Stimulated activated CD4-positive, alpha-beta T cell treated with anti-CD3 and anti-CD28 coated beads, Interleukin-2, amount 100 ng/mL, for 4 hours (primary cell): ENCODE data around the gene C1orf174.

ENCODE experiments used
- DNase-seq: peaks from one replicate; pipeline ENCODE4 v3.0.0-alpha.2; 2020; ENCODE audit warnings: low read depth

C1orf174 gene

GRCh38 chr1:3900150-3900968 is at the start of gene C1orf174:
TSS of gene C1orf174 (minus strand) at chr1:3900272. CDS start at chr1:3900186, 86 bp downstream.
- DNase-seq, result peak; percentile 94

GRCh38 chr1:3948344-3948743 is 48.3 kb upstream of the C1orf174 start:
- no peak for DNase-seq

GRCh38 chr1:3945916-3946840 is 46.1 kb upstream of the C1orf174 start:
- DNase-seq, result no peak

- DNase-seq, result no peak
Observed at GRCh38 chr1:3945222-3945621, 45.1 kb upstream of the C1orf174 start.

GRCh38 chr1:3944578-3945125 is 44.6 kb upstream of the C1orf174 start:
- no peak for DNase-seq

GRCh38 chr1:3943806-3944577 is 43.9 kb upstream of the C1orf174 start:
- DNase-seq, result no peak

- DNase-seq, result no peak
Observed at GRCh38 chr1:3943123-3943431, 43.0 kb upstream of the C1orf174 start.

- DNase-seq, result no peak
Observed at GRCh38 chr1:3942416-3943122, 42.5 kb upstream of the C1orf174 start.

GRCh38 chr1:3940754-3941345 is 40.8 kb upstream of the C1orf174 start:
- DNase-seq, result no peak

GRCh38 chr1:3940081-3940753 is 40.1 kb upstream of the C1orf174 start:
- no peak for DNase-seq

- DNase-seq, result no peak
Observed at GRCh38 chr1:3939242-3940080, 39.4 kb upstream of the C1orf174 start.

GRCh38 chr1:3932156-3932919 is 32.3 kb upstream of the C1orf174 start:
- DNase-seq, result no peak

GRCh38 chr1:3931007-3931912 is 31.2 kb upstream of the C1orf174 start:
- no peak for DNase-seq

GRCh38 chr1:3930301-3931006 is 30.4 kb upstream of the C1orf174 start:
- no peak for DNase-seq

GRCh38 chr1:3929126-3929525 is 29.1 kb upstream of the C1orf174 start:
- no peak for DNase-seq

- DNase-seq, result no peak
Observed at GRCh38 chr1:3928586-3928985, 28.5 kb upstream of the C1orf174 start.

GRCh38 chr1:3926956-3927355 is 26.9 kb upstream of the C1orf174 start:
- no peak for DNase-seq
